ENCODE results near the gene GRIK3.
A peak's percentile ranks its signal among the peaks of the same experiment; 100 is the strongest.
"Not testable (repeated sequence)": the region's sequence is repeated elsewhere in the genome, so short reads cannot be mapped to it uniquely, and the experiment has no call there.

GRIK3 gene

DNA sequence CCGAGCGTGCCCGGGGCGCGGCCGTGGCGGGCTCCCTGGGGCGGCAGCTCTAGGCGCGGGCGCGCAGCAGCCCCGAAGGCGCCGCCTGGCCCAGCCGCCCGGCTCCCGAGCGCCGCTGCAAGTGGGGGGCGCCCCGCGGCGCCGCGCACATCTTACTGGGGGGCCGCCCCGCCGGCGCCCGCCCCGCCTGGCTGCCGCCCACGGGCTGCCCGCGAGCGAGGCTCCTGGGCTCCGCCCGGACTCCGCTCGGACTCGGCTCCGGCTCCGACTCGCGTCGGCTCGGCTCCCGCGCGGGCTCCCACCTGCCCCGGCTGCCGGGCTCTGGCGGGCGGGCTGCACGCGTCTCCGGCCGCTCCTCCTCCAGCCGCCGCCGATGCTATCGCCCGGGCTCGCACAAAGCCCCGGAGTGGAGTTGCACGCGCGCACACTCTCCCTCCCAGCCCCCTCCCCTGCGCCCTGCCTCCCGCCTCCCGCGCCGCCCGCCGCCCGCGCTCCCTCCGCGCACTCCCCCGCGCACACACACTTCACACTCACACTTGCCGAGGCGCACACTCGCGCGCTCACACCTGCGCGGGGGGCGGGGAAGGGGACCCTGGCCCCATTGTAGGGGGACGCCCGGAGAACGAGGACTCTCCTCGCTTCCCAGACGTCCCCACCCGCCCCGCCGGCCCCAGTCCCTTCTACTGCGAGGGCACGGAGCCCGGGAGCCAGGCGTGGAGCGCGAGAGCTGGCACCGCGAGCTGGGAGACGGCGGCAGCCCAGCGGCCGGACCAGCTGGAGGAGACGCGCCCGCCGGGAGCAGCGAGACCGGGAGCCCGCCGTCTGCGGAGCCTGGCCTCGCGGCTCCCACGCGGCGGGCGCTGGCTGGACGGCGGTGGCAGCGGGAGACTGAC lies at the start of gene GRIK3:
GRIK3 (minus strand) TSS at position 395 of the 893 bp plus-strand sequence. CDS start 407 bp downstream, outside the sequence.
- H3K36me3 Mint-ChIP-seq: no peaks in the 10 kb centered on the region
- peaks cover 19% of the 10 kb centered on the region for H3K27me3 Mint-ChIP-seq
- no peaks in the 10 kb centered on the region for H3K9me3 Mint-ChIP-seq
- no peak within 1 kb of the TSS for H3K27ac Mint-ChIP-seq
- DNase-seq (ENCODE audit: low spot score in 2 of 2): no peak
- peak within 1 kb of the TSS; percentile 70 for H3K4me3 Mint-ChIP-seq
- ATAC-seq (ENCODE audit: low read depth): peak; percentile 18
- H3K4me1 Mint-ChIP-seq: peaks cover 37% of the 10 kb centered on the region

DNA sequence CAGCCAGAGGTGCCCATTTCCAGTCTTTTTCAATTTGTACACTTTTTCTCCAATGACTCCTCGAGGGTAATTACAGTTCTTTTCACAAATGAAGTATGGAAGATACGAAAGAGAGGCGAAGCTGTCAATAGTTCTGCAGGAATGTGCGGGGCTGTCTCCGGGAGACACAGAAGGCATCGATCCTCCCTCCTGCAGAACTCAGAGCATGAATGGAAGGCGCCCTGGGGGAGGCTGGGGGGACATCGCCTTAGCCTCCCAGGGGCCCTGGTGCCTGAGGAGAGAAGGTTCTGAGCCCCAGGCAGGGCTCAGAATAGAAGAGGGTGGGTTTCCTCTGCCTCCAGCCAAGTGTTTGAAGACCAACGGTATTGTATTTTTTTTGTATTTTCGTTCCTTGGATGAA lies 49.7 kb upstream of the GRIK3 start:
- Mint-ChIP-seq H3K27ac (no peak overlapping the region), H3K36me3 (no peaks in the 10 kb centered on the region), H3K4me3 (no peak overlapping the region), H3K4me1 (no peaks in the 10 kb centered on the region), H3K27me3 (peaks cover 7% of the 10 kb centered on the region), H3K9me3 (no peaks in the 10 kb centered on the region)
- ATAC-seq (ENCODE audit: low read depth) (no peak), DNase-seq (ENCODE audit: low spot score in 2 of 2) (no peak)

DNA sequence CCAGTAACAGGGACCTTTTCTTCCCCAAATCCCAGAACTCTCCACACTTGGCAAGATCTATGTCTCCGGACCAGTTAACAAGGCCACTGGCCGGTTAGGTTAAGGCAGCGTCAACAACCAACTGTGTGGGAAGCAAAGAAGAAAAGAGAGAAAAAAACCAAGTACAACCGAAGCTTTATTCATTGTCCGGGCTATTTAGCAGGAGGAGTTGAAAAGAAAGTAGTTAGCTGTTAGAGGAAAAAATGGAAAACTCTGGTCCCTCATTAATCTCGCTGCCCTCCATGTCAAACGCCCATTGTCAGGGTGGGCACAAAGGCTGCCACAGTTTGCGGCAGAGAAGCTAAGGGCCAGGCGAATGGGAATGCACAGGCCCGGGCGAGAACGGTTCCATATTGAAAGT lies 49.3 kb upstream of the GRIK3 start:
- no peaks in the 10 kb centered on the region for H3K36me3 Mint-ChIP-seq
- ATAC-seq (ENCODE audit: low read depth): no peak
- H3K27me3 Mint-ChIP-seq: peaks cover 7% of the 10 kb centered on the region
- no peak overlapping the region for H3K27ac Mint-ChIP-seq
- no peaks in the 10 kb centered on the region for H3K4me1 Mint-ChIP-seq
- no peaks in the 10 kb centered on the region for H3K9me3 Mint-ChIP-seq
- no peak overlapping the region for H3K4me3 Mint-ChIP-seq
- DNase-seq (ENCODE audit: low spot score in 2 of 2): no peak

DNA sequence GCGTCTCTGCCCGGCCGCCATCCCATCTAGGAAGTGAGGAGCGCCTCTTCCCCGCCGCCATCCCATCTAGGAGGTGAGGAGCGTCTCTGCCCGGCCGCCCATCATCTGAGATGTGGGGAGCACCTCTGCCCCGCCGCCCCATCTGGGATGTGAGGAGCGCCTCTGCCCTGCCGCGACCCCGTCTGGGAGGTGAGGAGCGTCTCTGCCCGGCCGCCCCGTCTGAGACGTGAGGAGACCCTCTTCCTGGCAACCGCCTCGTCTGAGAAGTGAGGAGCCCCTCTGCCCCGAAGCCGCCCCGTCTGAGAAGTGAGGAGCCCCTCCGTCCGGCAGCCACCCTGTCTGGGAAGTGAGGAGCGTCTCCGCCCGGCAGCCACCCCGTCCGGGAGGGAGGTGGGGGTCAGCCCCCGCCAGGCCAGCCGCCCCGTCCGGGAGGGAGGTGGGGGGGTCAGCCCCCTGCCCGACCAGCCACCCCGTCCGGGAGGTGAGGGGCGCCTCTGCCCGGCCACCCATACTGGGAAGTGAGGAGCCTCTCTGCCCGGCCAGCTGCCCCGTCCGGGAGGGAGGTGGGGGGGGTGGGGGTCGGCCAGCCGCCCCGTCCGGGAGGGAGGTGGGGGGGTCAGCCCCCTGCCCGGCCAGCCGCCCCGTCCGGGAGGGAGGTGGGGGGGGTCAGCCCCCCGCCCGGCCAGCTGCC lies 46.1 kb upstream of the GRIK3 start:
- H3K4me3 Mint-ChIP-seq: not testable (repeated sequence)

DNA sequence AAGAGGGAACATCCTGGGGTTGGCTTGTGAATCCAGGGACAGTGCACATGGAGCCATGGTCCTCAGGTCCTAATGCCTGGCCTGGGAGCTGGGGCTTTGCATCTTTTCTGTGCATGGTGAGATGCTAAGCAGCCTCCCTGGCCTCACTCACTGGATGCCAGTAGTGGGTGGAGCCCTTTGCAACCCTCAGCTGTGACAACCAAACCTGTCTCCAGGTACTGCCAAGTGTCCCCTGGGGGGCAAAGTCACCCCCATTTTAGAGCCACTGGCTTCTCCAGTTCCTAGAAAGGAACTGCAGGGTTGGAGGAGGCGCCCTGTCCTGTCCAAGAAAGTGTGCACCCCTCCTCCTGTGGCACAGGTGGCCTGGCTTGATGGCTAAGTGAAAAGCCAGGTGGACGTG lies 44.6 kb upstream of the GRIK3 start:
- no peak overlapping the region for H3K27ac Mint-ChIP-seq

More for the DNA sequence above, 46.1 kb upstream of the GRIK3 start:
- H3K27ac Mint-ChIP-seq; H3K9me3 Mint-ChIP-seq; H3K36me3 Mint-ChIP-seq; ATAC-seq (ENCODE audit: low read depth); H3K4me1 Mint-ChIP-seq; H3K27me3 Mint-ChIP-seq; DNase-seq (ENCODE audit: low spot score in 2 of 2): not testable (repeated sequence)

DNA sequence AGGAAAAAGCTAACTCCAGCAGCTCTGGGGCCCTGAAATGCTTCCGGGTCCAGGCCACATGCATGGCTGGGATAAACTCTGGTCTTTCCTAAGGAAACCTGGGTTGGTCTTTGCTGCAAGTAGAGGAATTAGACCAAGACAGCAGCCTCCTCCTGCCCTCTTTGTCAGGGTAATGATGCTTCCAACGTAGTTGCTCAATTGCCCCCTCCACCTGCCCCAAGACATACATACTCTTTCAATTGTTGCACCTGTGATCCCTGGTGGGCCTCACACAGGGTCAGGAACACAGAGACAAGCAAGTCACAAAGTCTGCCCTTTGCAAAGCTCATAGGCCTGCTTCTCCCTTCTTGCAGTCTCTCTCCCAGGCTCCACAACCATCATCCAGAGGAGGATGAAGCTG lies 41.9 kb upstream of the GRIK3 start:
- no peaks in the 10 kb centered on the region for H3K27me3 Mint-ChIP-seq
- ATAC-seq (ENCODE audit: low read depth): no peak
- no peaks in the 10 kb centered on the region for H3K9me3 Mint-ChIP-seq
- H3K4me1 Mint-ChIP-seq: peaks cover 2% of the 10 kb centered on the region
- H3K27ac Mint-ChIP-seq: no peak overlapping the region
- no peak overlapping the region for H3K4me3 Mint-ChIP-seq
- no peaks in the 10 kb centered on the region for H3K36me3 Mint-ChIP-seq
- no peak for DNase-seq (ENCODE audit: low spot score in 2 of 2)

More for the DNA sequence above, 44.6 kb upstream of the GRIK3 start:
- ATAC-seq (ENCODE audit: low read depth) (no peak), DNase-seq (ENCODE audit: low spot score in 2 of 2) (no peak)
- Mint-ChIP-seq H3K36me3 (no peaks in the 10 kb centered on the region), H3K4me1 (peaks cover under 1% of the 10 kb centered on the region), H3K27me3 (peaks cover 3% of the 10 kb centered on the region), H3K9me3 (no peaks in the 10 kb centered on the region), H3K4me3 (no peak overlapping the region)

DNA sequence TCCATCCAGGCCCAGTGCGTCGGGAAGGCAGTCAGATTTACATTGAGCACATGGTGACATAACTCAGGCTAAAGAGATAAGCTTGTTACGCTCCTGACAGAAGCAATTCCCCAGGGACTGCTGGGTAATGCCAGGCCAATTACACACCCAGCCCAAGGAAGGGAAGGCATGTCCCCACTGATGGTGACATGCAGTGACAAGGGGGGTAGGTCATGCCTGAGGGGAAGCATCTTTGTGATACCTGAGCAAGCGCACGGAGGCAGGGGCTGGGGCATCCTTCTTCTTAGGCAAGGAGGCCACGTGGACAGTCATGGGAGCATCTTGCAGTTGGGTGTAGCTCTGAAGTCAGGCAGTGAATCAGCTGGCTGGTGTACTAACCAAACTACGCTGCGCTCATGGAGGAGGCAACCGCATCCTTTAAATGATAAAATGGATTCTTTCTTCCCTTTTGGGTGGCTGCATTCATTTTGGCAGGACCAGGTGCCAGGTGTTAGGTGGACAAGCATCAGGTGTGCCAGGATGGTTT lies 39.6 kb upstream of the GRIK3 start:
- ATAC-seq (ENCODE audit: low read depth): no peak
- peaks cover 7% of the 10 kb centered on the region for H3K4me1 Mint-ChIP-seq
- H3K27me3 Mint-ChIP-seq: peaks cover 6% of the 10 kb centered on the region
- DNase-seq (ENCODE audit: low spot score in 2 of 2): no peak
- no peaks in the 10 kb centered on the region for H3K36me3 Mint-ChIP-seq
- no peak overlapping the region for H3K4me3 Mint-ChIP-seq
- no peaks in the 10 kb centered on the region for H3K9me3 Mint-ChIP-seq
- no peak overlapping the region for H3K27ac Mint-ChIP-seq

DNA sequence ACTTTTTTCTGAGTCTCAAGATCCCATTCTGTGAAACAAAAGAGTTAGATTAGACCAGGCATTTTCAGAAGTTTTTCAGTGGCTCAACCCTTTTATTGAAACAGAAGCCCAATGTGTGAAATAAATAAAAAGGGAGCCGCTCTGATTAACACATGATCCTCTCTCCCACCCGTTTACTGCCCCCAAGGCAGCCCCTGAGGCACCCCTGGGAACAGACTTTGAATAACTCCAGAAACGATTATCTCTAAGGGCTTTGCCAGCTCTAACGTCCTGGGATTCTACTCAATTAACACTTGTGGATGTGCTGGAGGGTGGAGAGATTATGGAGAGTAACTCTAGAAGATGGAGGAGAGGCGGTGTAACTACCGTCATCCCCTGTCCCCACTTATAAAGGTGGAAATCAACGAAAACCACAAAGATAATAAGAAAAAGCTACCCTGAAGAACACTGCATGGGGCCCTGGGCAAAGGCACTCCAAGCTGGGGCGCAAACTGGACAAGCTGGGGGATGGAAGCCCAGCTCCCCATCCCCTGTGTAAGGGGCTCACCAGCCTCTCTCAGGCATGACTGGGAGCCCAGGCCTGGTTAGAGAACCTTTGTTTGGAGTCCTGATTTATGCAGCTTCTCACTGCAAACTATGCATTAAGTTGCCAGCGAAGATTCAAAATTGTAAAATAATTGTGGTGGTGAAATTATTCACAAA lies 39.0 kb upstream of the GRIK3 start:
- no peak for ATAC-seq (ENCODE audit: low read depth)
- no peaks in the 10 kb centered on the region for H3K36me3 Mint-ChIP-seq
- no peak overlapping the region for H3K27ac Mint-ChIP-seq
- no peaks in the 10 kb centered on the region for H3K9me3 Mint-ChIP-seq
- H3K27me3 Mint-ChIP-seq: peaks cover 11% of the 10 kb centered on the region
- no peak overlapping the region for H3K4me3 Mint-ChIP-seq
- H3K4me1 Mint-ChIP-seq: peaks cover 7% of the 10 kb centered on the region
- no peak for DNase-seq (ENCODE audit: low spot score in 2 of 2)

DNA sequence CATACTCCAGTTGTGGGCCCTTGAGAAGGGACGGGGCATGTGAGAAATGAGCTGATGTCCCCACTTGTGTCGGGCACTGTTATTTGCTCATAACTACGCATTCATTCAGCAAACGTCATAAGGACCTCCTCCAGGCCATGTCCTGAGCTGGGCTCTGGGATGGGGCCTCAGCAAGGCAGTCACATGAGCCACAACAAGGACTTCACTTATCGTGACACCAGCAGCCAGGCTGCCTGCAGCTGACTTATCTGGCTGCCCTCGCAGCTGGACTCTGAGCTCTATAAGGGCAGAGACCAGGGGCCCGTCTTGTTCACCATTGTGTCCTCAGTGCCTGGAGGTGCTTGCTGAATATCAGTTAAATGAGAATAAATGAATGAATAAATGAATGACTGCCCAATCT lies 37.5 kb upstream of the GRIK3 start:
- Mint-ChIP-seq H3K4me3 (no peak overlapping the region), H3K27me3 (peaks cover 18% of the 10 kb centered on the region), H3K27ac (no peak overlapping the region), H3K9me3 (no peaks in the 10 kb centered on the region), H3K36me3 (no peaks in the 10 kb centered on the region), H3K4me1 (peaks cover 7% of the 10 kb centered on the region)
- DNase-seq (ENCODE audit: low spot score in 2 of 2) (no peak), ATAC-seq (ENCODE audit: low read depth) (no peak)

DNA sequence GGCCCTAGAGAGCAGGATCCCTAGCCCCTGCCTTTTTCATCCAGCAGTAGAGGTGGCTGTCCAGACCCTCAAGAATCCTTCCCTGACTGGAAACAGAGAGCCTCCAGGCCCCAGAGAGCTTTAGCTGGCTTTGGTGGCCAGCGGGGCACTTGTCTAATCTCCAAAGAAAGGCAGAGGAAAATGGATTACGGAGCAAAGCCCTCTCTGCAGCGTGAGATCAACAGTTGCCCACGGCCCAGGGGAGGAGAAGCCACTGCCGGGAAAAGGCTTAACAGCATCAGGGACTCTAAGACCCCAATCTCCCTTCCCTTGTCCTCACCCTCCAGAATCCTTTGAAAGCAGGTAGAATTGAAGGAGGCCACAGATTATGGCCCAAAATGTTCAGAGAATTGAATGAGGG lies 35.8 kb upstream of the GRIK3 start:
- Mint-ChIP-seq H3K4me1 (peaks cover 7% of the 10 kb centered on the region), H3K9me3 (no peaks in the 10 kb centered on the region), H3K27me3 (peaks cover 21% of the 10 kb centered on the region), H3K36me3 (no peaks in the 10 kb centered on the region), H3K4me3 (no peak overlapping the region), H3K27ac (no peak overlapping the region)
- ATAC-seq (ENCODE audit: low read depth) (no peak), DNase-seq (ENCODE audit: low spot score in 2 of 2) (no peak)

DNA sequence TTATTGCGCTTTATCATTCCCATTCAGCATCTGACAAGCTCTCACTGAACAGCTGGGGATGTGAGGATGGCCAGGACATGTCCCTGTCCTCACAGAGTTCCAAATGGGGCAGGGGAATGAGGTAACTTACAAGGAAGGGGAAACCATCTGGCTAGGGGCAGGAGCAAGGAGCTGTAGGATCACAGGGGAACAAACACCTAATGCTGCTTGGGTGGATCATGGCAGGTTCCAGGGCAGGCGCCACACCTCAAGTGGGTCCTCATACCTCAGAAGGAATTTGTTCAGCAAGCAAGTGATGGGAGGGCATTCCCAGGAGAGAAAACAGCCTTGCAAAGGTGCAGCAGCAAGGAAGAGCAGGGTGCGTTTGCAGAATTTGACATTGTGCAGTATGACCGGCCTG lies 35.1 kb upstream of the GRIK3 start:
- H3K9me3 Mint-ChIP-seq: no peaks in the 10 kb centered on the region
- ATAC-seq (ENCODE audit: low read depth) (no peak), DNase-seq (ENCODE audit: low spot score in 2 of 2) (no peak)
- peaks cover 7% of the 10 kb centered on the region for H3K4me1 Mint-ChIP-seq
- no peaks in the 10 kb centered on the region for H3K36me3 Mint-ChIP-seq
- H3K4me3 Mint-ChIP-seq: no peak overlapping the region
- no peak overlapping the region for H3K27ac Mint-ChIP-seq
- peaks cover 21% of the 10 kb centered on the region for H3K27me3 Mint-ChIP-seq

DNA sequence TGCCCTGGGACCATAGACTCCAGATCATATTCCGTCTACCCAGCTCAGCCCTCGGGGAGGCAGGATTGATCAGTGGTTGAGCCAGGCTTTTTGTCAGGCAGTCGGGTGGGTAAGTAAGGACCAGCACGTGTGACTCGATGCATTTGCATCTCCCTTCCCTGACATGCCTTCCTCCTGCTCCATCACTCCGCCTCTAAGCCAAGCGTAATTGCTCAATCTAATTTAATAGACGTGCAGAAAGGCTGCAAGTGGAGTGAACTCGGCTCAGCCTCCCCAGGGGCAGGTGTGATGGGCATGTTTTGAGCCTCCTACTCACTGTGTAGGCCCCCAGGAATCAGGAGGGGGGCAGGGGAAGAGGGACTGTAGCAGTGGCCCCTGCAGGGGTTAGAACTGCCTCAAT lies 34.6 kb upstream of the GRIK3 start:
- H3K4me3 Mint-ChIP-seq: no peak overlapping the region
- DNase-seq (ENCODE audit: low spot score in 2 of 2) (no peak), ATAC-seq (ENCODE audit: low read depth) (no peak)
- peaks cover 7% of the 10 kb centered on the region for H3K4me1 Mint-ChIP-seq
- H3K36me3 Mint-ChIP-seq: no peaks in the 10 kb centered on the region
- no peaks in the 10 kb centered on the region for H3K9me3 Mint-ChIP-seq
- H3K27me3 Mint-ChIP-seq: peaks cover 24% of the 10 kb centered on the region
- H3K27ac Mint-ChIP-seq: no peak overlapping the region

DNA sequence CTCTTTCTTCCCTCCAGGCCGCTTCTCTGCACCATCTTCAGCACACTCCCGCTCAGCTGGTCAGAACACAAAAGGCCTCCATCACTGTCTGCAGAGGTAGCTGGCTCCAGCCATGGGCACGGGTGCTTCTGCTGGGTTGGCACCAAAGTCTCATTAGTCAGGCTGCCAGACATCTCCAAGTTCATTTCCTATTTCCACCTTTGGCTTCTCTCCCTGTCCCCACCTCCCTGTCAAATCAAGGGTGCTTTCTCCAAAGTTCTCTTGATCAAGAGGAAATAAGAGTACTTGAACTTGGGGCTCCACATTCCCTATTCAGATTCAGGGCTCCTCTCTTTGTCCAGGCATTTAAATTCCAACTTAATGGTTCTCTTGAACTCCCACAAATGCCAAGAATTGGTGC lies 33.9 kb upstream of the GRIK3 start:
- Mint-ChIP-seq H3K4me3 (no peak overlapping the region), H3K36me3 (no peaks in the 10 kb centered on the region), H3K27ac (no peak overlapping the region), H3K27me3 (peaks cover 24% of the 10 kb centered on the region), H3K4me1 (peaks cover 5% of the 10 kb centered on the region), H3K9me3 (no peaks in the 10 kb centered on the region)
- DNase-seq (ENCODE audit: low spot score in 2 of 2): no peak
- ATAC-seq (ENCODE audit: low read depth): no peak

DNA sequence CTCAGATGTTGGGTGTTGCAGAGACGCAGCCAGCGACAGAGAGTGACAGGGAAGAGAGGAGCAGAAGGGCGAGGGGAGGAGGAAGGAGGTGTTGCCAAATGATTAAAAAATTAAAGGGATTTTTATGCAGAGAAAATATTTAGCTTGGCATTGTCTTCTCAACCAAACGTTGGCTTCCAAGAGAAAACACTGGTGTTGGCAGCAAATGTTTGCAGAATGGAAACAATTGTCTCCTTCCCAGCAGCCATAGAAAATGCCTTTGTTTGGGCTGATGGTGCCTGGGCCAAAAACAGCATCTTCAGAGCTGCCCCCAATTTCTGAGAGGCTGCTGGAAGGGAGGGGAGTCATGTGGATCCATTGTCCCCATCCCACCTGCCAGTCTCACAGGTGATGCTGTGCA lies 29.7 kb upstream of the GRIK3 start:
- no peaks in the 10 kb centered on the region for H3K9me3 Mint-ChIP-seq
- H3K27me3 Mint-ChIP-seq: peaks cover 26% of the 10 kb centered on the region
- no peak overlapping the region for H3K27ac Mint-ChIP-seq
- H3K4me3 Mint-ChIP-seq: no peak overlapping the region
- no peaks in the 10 kb centered on the region for H3K4me1 Mint-ChIP-seq
- DNase-seq (ENCODE audit: low spot score in 2 of 2) (no peak), ATAC-seq (ENCODE audit: low read depth) (no peak)
- no peaks in the 10 kb centered on the region for H3K36me3 Mint-ChIP-seq
